Measurements from ENCODE around the gene SNED1.
"Not testable (repeated sequence)": the region's sequence is repeated elsewhere in the genome, so short reads cannot be mapped to it uniquely, and the experiment has no call there.

GRCh38 chr2:241104611-241105010, 106.2 kb downstream of the SNED1 start:
- TF ChIP-seq EZH2phosphoT487 (IDR thresholded peaks at IDR 0.05; ENCODE audit: unreplicated experiment); EZH2 (IDR thresholded peaks at IDR 0.05; ENCODE audit: low read depth, unreplicated experiment): not testable (repeated sequence)
- TF ChIP-seq, protein P1, sequence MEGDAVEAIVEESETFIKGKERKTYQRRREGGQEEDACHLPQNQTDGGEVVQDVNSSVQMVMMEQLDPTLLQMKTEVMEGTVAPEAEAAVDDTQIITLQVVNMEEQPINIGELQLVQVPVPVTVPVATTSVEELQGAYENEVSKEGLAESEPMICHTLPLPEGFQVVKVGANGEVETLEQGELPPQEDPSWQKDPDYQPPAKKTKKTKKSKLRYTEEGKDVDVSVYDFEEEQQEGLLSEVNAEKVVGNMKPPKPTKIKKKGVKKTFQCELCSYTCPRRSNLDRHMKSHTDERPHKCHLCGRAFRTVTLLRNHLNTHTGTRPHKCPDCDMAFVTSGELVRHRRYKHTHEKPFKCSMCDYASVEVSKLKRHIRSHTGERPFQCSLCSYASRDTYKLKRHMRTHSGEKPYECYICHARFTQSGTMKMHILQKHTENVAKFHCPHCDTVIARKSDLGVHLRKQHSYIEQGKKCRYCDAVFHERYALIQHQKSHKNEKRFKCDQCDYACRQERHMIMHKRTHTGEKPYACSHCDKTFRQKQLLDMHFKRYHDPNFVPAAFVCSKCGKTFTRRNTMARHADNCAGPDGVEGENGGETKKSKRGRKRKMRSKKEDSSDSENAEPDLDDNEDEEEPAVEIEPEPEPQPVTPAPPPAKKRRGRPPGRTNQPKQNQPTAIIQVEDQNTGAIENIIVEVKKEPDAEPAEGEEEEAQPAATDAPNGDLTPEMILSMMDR (conservative IDR thresholded peaks at IDR 0.05; ENCODE audit: low read depth in 2 of 2): not testable (repeated sequence)

All from GM23338 (cell line).